Activated gamma-delta T cell treated with anti-CD3 and anti-CD28 coated beads, Interleukin-2, amount 50 U/mL, for 16 hours (primary cell): ENCODE data around the gene KPTN.

Source experiments
- DNase-seq: peaks from one replicate; pipeline ENCODE4 v3.0.0-alpha.2; 2020; ENCODE audit warnings: low read depth

Gene KPTN

DNA sequence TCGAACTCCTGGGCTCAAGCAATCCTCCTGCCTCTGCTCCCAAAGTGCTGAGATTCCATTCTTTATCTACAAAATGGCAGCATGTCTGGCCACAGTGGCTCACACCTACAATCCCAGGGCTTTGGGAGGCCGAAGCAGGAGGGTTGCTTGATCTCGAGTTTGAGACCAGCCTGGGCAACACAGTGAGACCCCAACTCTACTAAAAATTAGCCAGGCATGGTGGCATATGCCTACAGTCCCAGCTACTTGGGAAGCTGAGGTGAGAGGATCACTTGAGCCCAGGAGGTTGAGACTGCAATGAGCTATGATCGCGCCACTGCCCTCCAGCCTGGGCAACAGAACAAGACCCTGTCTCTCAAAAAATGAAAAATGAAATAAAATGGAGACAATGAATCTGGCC, 24.7 kb upstream of the KPTN start:
- DNase-seq: no peak

DNA sequence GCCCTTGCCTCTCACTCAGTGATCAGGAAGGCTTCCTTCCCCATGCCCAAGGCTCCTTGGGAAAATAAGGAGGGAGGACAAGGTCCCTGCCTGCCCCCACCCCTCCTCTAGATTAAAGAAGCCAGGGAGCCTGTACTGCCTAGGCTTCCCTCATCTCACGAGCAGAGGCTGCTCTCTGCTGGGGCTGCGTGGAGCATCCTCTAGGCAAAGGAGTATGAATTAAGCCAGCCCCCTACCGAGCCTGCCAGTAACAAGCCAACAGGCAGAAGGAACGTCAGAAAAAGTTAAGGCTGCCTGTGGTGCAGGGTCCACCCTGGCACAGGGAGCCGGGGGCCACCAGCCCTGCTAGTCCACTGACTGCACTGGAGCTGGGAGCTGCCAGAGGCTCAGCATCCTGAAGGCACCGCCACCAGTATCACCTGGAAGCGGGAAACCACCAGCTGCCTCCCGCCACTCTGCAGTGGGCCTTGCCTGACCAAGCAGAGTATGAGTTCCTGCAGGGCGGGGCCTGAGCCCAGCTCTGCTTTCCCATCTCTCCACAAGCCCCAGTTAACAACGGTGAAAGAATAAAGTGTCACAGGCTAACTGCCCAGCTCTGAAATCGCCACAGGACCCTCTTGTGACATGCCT, 24.0 kb upstream of the KPTN start:
- no peak for DNase-seq

DNA sequence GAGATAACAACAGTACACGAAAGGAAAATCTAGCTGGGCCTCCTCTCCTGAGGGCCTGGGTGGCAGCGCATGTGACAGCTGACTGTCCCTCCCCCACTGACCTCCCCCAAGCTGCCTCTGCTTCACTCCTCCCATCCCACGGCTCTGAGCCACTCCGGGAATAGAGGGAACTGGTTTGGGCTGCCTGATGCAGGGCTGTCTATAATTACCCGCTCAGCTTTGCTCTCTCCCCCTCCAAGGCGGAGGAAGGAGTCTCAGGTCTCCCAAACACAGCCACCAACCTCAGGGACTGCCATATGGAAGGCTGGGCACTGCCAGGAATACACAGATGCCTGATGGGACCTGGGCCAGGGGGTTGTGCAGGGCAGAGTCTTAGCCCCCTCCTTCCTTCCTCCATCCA, 23.0 kb upstream of the KPTN start:
- no peak for DNase-seq

DNA sequence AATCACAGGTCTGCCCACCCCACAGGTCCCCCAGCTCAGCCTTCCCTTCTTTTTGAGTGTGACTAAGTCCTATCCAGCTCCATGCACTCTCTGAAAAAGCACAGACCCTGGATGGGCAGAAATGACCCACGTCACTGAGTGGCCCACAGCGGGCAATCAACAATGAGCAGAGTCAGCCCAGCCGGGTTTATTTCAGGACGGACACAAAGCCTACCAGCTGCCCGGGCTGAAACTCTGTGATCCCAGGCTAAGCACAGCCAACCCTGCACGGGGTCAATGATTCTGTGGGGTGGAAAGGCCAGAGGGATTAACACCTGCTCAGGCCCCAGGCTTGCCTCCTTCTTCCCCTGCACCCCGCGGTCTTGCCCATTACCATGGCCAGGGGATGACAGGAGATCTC, 22.4 kb upstream of the KPTN start:
- DNase-seq: no peak

DNA sequence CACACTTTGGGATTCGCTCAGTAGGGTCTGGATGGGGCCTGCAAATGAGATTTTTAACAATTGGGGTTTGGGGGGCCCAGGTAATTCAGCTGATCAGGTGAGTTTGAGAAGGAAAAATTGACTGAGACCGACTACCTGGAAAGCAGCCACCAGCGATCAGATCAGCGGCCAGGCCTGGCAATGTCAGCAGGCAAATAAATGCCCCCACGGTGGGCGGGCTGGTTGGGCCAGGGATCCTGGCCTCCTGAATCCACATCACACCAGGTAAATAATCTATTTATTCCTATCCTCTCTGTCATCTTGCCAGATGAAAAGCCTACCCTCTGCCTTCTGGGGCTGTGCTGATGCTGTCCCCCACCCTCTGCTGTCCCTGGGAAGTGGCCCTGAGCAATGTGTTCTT, 21.5 kb upstream of the KPTN start:
- DNase-seq: no peak

DNA sequence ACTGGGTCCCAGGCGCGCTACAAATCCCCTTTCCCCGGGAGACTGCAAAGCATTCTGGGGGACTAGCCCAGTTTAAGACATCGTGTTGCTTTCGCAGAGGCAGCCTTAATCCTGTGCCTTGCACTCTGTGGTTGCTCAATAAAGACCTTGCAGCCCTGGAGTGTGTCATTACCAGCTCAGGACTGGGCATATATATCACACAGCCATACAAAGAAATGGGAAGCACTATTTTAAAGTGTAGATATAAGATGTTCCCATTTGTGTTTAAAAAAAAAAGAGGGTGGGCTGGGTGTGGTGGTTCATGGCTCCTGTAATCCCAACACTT, 19.8 kb upstream of the KPTN start:
- DNase-seq: no peak

DNA sequence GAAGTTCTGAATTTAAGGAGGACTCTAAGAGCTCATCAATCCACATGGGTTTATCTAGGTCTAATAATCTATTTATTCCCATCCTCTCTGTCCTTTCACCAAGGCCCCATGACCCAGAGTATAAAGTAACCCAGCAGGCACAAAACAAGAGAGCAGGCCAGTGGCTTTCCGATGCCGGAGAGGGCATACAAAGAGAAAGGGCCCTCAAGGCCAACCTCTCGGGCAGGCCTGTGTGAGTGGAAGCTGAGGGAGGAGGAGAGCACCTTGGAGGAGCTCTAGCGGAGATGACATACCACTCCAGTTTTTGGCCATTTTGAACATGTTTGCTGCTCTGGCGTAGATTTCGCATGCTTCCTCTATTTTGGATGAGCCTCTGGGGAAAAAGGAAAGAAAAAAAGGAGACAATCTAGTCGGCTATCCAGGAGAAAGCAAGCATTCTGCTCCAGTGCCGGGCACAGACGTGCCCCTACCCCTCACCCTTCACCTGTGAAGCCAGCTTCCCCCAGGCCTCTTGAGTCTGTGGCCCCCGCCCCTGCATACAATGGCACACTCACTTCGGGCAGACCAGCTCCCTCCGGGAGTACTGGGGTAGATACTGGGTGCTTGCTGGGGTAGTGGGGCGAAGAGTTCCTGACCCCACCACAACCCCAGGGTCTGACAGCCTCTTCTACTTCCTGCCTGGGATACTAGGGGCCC, 19.3 kb upstream of the KPTN start:
- no peak for DNase-seq

DNA sequence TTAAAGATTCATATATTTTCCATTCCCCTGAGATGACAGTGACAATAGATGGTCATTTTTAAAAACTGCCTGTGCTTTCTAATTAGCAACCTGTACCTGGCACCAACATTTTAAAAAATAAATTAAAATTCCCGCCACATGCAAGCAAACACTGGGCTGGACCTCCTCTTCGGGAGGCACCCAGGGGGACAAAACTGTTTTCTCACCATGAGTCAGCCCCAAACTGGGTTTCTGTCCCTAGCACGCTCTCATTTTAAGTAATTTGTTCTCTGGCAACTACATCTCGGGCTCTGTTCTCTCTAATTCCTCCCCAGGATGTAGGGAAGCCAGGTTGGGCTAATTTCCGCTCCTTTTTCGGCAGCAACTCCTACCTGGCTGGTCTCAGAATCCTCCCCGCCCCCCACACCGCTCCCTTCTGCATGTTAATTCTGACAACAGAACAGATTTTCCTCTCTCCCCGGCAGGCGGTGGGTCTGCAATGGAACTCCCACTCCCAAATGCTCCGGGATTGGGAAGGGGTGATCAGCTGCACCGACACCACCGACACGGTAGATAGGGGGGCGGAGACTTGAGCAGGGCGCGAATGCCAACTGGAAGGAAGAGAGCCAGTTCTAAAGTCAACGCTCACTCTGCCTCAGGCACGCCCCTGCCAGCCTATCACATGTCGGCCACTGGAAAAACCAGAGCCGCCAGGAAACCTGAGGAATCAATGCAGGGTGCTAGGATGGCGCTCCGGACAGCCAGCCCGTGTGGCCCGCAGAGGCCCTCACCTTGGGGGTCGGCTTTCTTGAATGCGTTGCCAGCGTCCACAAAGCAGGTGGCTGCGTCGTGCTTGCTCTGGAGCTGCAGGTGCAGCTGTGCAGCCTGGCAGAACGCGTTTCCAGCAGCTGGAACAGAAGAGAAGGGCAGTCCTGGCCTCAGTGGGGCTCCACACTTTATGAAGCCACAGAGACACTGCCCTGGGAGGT, 16.1 kb upstream of the KPTN start:
- no peak for DNase-seq

DNA sequence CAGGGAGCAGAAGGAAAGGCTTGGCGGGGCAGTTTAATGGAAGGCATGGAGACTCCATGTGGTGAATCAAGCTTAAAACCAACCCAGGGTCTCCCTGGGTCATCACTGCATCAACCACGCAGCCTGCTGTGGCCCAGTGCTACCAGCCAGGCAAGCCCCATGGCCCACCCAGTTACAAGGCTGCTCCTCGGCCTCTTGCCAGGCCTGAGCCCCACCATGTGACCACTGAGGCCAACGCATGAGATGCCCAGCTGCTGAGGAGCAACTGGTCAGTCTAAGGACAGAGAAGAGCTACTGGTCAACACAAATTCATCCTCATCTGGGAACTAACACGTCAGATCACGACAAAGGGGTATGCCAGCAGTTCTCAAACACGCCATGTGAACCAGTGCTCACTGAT, 15.4 kb upstream of the KPTN start:
- DNase-seq: no peak

DNA sequence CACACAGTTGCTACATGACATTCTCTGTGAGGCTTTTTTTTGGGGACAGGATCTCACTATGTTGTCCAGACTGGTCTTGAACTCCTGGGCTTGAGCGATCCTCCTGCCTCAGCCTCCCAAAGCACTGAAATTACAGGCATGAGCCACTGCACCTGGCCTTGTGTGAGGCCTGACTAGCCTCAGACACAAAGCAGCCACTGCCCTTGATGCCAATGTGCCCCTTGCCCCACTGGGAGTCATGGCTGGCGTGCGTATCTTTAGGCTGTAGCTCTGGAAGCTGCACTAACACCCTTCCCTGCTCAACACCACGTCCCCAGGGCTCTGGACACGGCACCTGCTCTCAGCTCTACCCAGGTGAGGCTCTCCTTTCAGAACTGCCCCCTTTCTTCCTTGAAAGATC, 14.5 kb upstream of the KPTN start:
- DNase-seq: no peak

DNA sequence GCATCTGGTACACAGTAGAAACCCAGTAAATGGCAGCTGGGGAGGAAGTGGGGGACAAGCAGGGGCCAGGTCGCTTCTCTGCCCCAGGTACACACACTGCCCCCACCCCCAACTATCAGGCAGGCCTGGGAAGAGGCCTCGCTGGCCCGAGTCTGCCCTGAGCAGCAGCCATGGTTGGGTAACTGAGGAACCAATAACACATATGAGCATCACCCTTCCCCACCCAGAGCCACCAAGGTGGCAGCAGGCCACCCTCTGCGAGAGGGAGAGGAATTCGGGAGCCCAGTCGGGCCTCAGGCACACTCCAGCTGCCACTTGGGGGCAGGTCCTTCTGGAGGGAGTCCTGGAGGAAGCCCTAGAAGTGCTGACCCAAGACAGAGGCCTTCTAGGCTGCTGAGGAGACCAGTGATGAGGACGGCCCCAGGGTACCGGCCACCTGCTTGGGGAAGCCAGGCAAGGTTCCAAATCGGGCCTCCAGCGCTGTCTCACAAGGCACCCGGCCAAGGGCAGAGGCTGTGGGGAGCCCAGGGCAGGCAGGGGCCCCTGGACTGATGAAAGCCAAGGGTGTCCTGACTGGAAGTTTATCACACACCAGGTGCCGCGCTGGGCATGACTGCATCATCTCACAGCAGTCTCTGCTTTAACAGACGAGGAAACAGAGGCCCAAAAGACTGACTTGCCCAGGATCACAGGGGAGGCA, 14.0 kb upstream of the KPTN start:
- no peak for DNase-seq

DNA sequence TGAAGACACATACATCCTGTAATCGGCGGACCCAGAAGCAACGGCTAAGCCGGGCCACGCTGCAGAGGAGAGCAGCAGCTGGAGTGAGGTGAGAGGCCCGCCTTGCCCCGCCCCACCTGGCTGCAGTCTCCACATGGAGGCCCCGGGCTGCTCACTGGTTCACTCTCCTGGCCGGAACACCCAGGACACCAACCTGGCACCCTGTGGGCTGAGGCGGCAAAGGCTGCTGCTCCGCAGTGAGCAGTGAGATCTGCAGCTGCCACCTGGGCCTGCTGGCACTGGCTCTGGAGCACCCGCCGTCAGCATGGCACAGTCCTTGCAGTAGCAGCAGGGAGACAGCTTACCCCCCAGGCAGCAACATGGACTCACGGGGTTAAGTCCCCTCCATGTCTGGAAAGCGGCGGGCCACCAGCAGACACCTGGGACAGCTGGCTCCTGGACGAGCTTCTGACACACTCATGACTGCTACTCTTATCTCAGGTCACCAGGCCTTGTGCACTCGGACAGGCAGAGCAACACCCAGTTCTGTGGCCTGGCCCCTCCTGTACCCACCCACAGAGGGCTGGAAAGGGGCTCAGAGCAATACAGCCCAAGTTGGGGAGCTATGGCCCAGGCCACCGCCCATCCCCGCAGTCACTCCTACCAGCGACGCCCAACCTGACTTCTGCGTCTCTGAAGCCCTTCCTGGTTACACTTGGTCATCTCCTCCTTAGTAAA, 13.2 kb upstream of the KPTN start:
- no peak for DNase-seq

DNA sequence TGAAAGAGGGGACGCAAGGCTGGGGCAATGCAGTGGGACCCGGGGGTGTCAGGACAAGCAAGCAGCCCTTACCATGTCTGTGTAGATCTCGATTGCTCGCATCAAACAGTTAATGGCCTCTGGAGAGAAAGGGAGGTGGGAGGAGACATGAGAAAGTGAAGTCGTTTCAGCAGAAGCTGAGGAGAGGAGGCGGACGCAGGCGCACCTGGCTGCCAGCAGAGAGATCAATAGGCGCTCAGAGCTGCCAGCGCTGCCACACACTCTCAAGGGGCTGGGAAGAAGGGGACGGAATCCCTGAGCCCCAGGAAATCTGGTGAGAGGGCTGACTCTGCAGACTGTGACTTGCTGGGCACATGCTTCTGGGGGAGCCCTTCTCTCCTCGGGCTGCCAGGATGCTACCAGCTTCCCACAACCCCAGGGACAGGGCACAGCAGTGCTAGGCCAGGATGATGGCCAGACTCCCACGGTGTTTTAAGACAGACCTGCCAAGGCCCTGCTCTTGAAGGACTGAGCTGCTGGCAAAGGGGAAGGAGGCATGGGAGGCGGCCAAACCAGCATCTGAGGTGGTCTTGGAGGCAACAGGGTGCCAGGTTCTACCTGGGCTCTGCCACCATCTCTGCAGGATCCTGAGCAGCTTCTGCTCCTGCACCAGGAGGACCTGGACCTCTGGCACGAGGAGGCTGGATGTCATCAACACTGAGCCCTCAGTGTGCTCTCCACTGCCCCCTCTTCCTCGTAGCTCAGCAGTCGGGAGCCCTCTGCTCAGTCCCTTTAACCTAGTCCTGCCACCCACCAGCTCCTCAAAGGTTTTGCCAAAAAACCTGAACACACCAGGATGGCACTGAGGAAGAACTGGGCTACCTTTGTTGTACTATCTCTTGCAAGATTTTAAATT, 11.7 kb upstream of the KPTN start:
- no peak for DNase-seq

DNA sequence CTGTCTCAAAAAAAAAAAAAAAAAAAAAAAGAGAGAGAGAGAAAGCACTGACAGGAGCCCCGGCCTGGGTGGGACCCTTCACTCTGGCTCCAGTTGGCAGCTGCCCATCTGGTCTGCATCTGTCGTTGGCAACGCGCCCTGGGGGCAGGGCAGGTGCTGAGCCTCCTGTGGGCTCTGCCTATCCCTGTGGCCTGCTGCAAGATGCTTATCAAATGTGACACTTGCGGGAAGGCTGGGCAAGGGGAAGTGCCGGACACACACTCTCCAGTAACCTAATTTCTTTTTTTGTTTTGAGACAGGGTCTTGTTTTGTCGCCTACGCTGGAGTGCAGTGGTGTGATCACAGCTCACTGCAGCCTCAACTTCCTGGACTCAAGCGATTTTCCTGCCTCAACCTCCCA, 10.7 kb upstream of the KPTN start:
- DNase-seq: no peak

DNA sequence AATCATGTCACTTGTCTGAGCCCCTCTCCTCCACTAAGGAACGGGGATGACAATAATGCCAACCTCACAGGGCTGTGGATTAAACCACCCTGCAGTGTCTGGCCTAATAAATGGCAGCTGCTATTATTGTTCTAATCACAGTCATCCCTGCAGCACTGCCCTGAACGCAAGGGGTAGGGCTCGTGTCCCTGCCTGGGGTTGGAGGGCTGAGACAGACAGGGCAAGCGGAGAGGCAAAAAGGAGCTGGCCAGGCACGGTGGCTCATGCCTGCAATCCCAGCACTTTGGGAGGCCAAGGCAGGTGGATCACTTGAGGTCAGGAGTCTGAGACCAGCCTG, 10.2 kb upstream of the KPTN start:
- no peak for DNase-seq

DNA sequence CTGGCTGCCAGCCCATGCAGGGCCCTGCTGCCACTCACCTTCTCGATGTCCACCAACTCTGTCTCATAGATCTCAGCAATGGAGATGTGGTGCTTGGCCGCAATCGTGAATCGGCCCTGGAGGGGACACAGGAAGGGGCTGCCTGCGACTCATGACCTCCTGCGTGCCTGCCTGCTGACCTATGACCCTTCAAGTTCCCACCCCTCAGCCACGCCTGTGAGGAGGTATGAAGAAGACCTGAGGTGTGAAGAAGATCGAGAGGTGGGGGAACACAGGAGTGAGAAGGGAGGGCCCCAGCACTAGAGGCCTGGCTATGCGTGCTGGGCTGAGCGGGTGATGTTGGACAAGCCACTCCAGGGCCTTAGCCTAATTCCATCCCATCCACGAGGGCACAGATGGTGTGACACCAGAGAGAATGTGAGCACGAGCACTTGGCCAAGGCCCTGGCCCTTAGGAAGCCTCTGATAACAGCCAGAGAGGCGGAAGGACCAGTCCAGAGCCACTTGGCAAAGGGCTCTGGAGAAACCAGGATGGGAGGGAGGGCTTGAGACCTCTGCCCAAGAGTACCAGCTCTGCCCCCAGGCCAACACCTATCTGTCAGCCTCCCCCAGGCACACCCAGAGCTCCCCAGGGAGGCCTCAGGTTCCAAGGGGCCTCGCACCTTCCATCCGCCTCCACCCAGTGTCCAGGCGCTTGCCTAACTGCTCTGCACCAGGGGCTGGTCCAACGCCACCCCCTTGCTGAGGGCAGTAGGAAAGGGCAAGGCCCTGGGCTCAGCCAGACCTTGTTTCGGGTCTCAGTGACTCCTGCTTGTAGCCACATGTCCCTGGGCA, 9.6 kb upstream of the KPTN start:
- DNase-seq: no peak

DNA sequence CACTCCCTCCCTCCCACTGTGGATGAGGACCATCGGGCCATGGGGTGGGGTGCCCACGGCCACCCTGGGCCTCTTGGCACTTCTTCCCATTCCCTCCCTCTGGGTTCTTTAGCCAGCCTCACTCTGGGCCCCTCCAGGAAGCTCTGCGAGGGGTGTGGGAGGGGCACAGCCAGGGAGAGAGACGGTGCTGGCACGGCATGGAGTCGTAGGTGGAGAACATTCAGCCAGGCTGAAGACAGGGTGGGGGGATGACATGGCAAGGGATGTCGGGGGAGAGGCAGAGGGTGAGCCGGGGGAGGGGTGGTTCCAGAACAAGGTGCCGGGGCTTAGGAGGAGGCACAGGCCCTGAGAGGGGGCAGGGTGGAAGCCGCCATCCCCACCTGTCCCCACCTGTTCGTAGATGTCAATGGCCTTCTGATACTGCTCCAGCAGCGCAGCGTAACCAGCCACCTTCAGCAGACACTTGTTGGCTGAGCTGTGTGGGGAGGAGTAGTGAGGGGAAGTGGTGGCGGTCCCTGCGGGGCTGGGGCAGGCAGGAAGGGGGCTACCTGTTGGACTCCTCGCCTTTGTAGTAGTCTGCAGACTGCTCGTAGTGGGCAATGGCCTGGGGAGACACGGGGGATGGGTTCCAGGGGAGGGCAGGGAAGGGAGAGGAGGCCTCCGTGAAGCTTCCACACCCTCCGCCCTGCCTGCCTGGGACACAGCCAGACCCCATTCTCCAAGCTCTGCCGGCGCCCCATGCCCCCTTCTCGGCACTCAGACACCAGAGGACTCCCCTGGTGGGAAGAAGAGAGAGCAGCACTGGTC, 8.8 kb upstream of the KPTN start:
- DNase-seq: no peak

DNA sequence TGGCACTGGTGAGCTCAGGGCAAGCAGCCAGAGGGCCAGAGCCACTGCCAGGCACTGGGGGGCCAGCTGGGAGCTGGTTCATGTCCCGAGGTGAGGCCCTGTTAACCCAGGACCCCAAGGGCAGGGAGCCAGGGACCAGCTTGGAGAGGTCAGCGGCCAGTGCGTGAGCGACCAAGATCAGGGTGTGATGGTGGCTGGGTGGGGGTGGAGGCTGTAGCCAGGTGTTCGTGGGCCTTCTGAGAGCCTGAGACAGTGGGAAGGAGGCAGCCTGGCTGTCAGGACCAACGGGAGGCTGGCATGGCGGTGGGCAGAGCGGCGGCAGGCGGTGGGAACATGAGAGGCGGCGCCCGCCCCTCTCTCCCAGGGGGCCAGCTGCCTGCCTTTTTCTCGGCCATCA, 8.1 kb upstream of the KPTN start:
- no peak for DNase-seq
